Smooth muscle cell of trachea (primary cell): ENCODE results near the gene TMEM87A. TPM values are rescaled to one million over a fixed set of nuclear protein-coding genes. Genes with fewer than 3 reads are reported as not detected.

Experiments
- total RNA-seq: library from RNA; depleted of rRNA; stranded (reverse); fragments of >200 nt; gene quantifications from 2 replicates; pipeline ENCODE4 v1.2.1, GENCODE V29; 2014

Gene TMEM87A, protein sequence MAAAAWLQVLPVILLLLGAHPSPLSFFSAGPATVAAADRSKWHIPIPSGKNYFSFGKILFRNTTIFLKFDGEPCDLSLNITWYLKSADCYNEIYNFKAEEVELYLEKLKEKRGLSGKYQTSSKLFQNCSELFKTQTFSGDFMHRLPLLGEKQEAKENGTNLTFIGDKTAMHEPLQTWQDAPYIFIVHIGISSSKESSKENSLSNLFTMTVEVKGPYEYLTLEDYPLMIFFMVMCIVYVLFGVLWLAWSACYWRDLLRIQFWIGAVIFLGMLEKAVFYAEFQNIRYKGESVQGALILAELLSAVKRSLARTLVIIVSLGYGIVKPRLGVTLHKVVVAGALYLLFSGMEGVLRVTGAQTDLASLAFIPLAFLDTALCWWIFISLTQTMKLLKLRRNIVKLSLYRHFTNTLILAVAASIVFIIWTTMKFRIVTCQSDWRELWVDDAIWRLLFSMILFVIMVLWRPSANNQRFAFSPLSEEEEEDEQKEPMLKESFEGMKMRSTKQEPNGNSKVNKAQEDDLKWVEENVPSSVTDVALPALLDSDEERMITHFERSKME
- 44.5 and 66.8 TPM in 2 replicates for total RNA-seq

GRCh38 chr15:42272939-42273899, at the start of gene TMEM87A, which contains the start of gene GANC:
TMEM87A (minus strand) TSS chr15:42273433; CDS start chr15:42273398, 35 bp downstream.
GANC (plus strand) TSS chr15:42273201; CDS start chr15:42274482, 1,281 bp downstream.

GRCh38 chr15:42207674-42208579, 65.3 kb downstream of the TMEM87A start, which contains the start of gene VPS39:
VPS39 (minus strand) TSS chr15:42208304; CDS start chr15:42208153, 151 bp downstream.

Other genes with a start within 250 kb of the TMEM87A start
- not detected in 2 replicates for gene PLA2G4D, start 178.9 kb downstream of the TMEM87A start, total RNA-seq
- gene PLA2G4F, start 116.8 kb downstream of the TMEM87A start, total RNA-seq = under 0.01 TPM in 1 of 2 replicates, not detected in the other
- 77.6 and 79.1 TPM in 2 replicates for gene VPS39, start 65.1 kb downstream of the TMEM87A start, total RNA-seq
- gene GANC, start 232 bp downstream of the TMEM87A start, total RNA-seq = 22.2 and 31.0 TPM in 2 replicates
- 1.0 and 2.8 TPM in 2 replicates for gene CAPN3, start 86.1 kb upstream of the TMEM87A start, total RNA-seq
- 100 and 189 TPM in 2 replicates for gene ZNF106, start 217.7 kb upstream of the TMEM87A start, total RNA-seq
- gene SNAP23, start 222.2 kb upstream of the TMEM87A start, total RNA-seq = 76.9 and 101 TPM in 2 replicates